AG10803 (cell line): ENCODE data around the gene BCL2L14.
A peak's percentile ranks its signal among the peaks of the same experiment; 100 is the strongest.

Experiments
- DNase-seq: peaks from one replicate; pipeline ENCODE4 v3.0.0; 2010; ENCODE audit warnings: low read depth
- H3K4me3 ChIP-seq: 2 replicates; pipeline ENCODE4 v1.5.1; 2011; ENCODE audit warnings: mild to moderate bottlenecking, low read length, control low read depth
- TF ChIP-seq, protein P1 (sequence below): conservative IDR thresholded peaks from 2 replicates; pipeline ENCODE4 v1.5.1; 2011; ENCODE audit warnings: mild to moderate bottlenecking, low read length, control low read depth, inconsistent platforms

Gene BCL2L14

DNA sequence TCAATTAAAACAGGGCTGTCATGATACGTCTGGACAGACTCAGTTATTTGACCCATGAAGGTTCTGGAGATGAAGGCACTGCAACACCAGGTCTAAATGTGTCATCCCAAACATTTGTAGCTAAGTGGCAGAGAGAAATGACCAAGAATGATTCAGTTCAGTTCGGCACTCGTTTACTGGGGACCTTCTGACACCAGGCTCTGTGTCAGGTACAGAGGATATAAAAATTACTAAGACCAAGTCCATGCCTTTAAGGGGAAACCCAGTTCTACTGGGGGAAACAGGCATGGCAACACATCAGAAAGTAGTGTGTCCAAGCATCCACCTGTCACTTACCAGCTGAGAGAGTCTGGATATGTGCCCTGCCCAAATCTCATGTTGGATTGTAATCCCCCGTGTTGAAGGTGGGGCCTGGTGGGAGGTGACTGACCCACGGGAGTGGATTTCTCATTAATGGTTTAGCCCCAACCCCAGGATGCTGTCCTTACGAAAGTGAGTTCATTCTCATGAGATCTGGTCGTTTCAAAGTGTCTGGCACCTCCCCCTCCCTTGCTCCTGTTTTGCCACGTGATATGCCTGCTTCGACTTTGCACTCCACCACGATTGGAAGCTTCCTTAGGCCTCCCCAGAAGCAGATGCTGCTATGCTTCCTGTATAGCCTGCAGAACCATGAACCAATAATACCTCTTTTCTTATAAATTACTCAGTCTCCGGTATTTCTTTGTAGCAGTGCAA lies 41.9 kb upstream of the BCL2L14 start:
- DNase-seq: no peak
- no peak overlapping the region for H3K4me3 ChIP-seq
- TF ChIP-seq, protein P1, sequence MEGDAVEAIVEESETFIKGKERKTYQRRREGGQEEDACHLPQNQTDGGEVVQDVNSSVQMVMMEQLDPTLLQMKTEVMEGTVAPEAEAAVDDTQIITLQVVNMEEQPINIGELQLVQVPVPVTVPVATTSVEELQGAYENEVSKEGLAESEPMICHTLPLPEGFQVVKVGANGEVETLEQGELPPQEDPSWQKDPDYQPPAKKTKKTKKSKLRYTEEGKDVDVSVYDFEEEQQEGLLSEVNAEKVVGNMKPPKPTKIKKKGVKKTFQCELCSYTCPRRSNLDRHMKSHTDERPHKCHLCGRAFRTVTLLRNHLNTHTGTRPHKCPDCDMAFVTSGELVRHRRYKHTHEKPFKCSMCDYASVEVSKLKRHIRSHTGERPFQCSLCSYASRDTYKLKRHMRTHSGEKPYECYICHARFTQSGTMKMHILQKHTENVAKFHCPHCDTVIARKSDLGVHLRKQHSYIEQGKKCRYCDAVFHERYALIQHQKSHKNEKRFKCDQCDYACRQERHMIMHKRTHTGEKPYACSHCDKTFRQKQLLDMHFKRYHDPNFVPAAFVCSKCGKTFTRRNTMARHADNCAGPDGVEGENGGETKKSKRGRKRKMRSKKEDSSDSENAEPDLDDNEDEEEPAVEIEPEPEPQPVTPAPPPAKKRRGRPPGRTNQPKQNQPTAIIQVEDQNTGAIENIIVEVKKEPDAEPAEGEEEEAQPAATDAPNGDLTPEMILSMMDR: no peak

DNA sequence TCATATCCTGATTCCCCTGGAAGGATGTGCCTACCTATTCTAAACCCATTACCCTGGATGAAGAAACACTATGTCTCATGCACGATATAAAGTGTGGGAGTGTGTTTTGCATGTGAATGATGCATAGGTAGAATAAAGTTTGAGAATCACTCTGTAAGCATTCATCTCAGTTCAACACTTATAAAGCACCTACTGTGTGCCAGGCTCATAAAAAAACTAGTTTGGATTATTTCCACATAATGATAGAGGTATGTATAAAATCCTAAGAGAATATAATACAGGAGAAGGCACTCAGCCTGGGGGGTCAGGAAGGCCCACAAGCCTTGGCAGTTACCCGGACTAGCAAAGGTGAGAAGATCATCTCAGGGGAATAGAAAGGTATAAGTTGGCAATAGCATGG lies 41.1 kb upstream of the BCL2L14 start:
- TF ChIP-seq, protein P1: no peak
- no peak for DNase-seq
- H3K4me3 ChIP-seq: no peak overlapping the region

DNA sequence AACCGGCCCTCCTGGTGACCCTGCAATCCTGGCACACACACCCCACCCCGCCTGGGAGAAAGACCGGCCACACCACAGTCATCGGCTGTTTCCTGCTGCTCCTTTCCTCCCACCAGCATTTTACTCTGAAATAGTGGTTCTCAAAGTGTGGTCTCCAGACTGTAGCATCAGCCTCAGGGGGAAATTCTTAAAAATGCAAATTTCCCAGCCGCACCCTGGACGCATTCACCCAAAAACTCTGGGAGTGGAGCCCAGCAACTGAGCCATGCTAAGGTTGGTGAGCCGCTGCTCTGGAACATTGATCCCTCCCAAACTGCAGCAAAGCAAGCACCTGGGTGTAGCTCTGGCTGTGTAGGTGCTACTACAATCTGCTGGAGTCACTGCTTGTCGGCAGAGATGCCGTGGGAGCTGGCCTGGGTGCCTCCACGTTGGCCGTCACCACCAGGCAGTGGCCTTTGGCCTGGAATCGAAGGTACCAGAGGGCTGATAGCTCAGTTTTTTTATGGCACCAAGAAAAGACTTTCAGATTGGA lies 38.4 kb upstream of the BCL2L14 start:
- TF ChIP-seq, protein P1: no peak
- no peak for DNase-seq
- no peak overlapping the region for H3K4me3 ChIP-seq

DNA sequence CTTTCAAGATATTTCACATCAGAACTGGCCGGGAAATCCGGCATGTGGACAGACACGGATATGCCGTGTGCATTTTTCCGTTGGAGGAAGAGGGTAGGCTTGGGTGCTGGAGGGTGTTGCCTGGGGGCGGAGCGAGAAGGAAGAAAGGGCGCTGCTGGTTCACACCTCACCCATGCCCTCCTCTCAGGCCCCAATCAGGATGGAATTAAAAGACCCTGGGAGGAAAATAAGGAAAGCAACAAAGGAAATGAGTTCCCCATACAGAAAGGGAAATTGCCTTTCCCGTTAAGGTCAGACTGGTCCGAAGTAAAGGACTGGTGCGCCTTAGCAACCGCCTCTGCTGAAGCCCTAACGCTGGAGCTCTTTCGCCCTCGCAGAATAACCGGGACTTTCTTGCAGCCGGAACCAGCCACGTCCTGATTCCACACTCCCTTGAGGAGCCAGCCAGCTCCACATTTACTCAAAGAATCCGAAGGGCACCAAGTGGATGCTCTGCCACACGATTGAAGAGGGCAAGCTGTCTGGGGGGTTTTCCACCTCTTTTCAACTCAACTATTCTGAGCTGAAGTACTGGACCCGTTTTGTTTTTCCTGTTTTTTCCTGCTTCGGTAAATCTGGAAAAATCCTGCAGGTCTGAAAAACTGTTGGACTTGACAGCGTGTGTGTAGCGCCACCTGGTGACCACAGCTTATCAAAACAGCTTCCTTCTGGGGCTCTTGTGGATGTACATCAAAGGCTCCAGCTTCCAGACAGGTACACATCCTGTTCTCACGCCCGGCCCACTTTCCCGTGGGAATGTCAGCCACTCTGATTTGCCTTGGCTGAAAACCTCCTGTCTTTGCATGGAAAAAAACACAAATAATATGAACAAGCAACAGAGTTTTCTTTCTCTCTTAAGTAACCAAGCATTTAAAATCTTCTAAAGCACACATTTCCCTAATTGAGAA lies 37.6 kb upstream of the BCL2L14 start:
- peak; percentile 82 for DNase-seq
- H3K4me3 ChIP-seq: peak overlapping the region; percentile 66
- TF ChIP-seq, protein P1: peak; percentile 94

DNA sequence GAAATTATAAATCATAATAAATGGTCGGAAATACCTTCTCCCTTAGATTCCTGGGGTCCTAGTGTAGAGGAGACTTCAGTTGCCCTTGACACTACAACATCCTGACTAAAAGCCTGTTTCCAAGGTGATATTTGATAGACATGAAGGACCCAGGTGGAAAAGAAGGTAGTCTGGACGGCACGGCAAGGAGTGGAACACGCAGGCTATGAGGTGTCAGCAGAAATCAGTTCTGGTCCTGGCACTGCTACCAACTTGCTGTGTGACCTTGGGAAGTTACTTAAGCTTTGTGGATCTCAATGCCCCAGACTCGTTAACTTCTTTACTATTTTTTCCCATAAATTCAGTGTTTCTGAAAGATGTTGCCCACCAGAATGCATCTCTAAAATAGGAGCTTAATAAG lies 36.9 kb upstream of the BCL2L14 start:
- H3K4me3 ChIP-seq: no peak overlapping the region
- TF ChIP-seq, protein P1: no peak
- DNase-seq: no peak

DNA sequence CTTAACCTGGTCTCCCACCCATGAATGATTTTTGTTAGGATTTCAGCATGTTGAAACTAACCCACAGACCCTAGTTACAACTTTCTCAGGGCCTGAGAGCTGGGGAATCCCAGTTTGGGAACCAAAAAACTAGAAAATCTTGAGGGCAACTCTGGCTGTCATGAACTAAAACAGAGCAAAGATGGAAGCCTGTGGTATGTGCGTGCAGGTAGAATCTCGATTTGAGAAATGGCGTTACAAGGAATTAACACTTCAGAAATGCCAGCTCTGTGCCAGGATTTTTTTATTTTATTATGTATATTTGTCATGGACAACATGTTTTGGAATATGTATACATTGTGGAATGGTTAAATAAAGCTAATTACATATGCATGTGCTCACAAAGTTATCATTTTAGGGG lies 36.4 kb upstream of the BCL2L14 start:
- H3K4me3 ChIP-seq: no peak overlapping the region
- no peak for DNase-seq
- TF ChIP-seq, protein P1: no peak
